Muscle of leg (tissue), 11 donors: ENCODE results near the gene CAPN12. TPM values are rescaled to one million over a fixed set of nuclear protein-coding genes. Genes with fewer than 3 reads are reported as not detected.
"Not testable (repeated sequence)": the region's sequence is repeated elsewhere in the genome, so short reads cannot be mapped to it uniquely, and the experiment has no call there.

Experiments used
- DNase-seq: peaks from one replicate; pipeline ENCODE4 v3.0.0; 2013
- H3K27ac ChIP-seq: one replicate; pipeline ENCODE4 v1.5.1; 2013; ENCODE audit warnings: mild to moderate bottlenecking, low read length, control low read depth
- H3K27me3 ChIP-seq: one replicate; pipeline ENCODE4 v1.6.1; 2013; ENCODE audit warnings: low read length; ENCODE audit not compliant: control insufficient read depth, insufficient read depth
- H3K36me3 ChIP-seq: one replicate; pipeline ENCODE4 v1.6.1; 2013; ENCODE audit warnings: low read length; ENCODE audit not compliant: control insufficient read depth, insufficient read depth
- H3K4me1 ChIP-seq: one replicate; pipeline ENCODE4 v1.6.1; 2013; ENCODE audit warnings: low read length; ENCODE audit not compliant: control insufficient read depth, insufficient read depth
- H3K4me3 ChIP-seq: one replicate; pipeline ENCODE4 v1.5.1; 2013; ENCODE audit warnings: low read length, control low read depth
- H3K9me3 ChIP-seq: replicated peaks from 2 replicates; pipeline ENCODE4 v1.6.1; 2013; ENCODE audit warnings: low read depth, low read length; ENCODE audit not compliant: control insufficient read depth
- WGBS: methylation state at CpG from one replicate; pipeline ENCODE4 v1.1.5; 2013; ENCODE audit warnings: missing lambda C conversion rate; ENCODE audit not compliant: insufficient coverage; 5-methylcytosine and 5-hydroxymethylcytosine counted together
- polyA plus RNA-seq, 8 donors: library from polyadenylated mRNA; unstranded; fragments of 120-200 nt; gene quantifications; one replicate each; pipeline versions ENCODE4 v1.2.1 to v1.2.3, GENCODE V29; 2013; ENCODE audit warnings: inconsistent platforms in 1 of 8, low replicate concordance in 1 of 8; ENCODE audit not compliant: insufficient read length in 8 of 8, insufficient read depth in 1 of 8
- total RNA-seq: library from RNA; stranded (reverse); fragments of 120-200 nt; gene quantifications from one replicate; pipeline ENCODE4 v1.2.4, GENCODE V29; 2013

The CAPN12 gene
- total and polyA plus RNA-seq, 9 donors = 0.23 to 2.1 (median 1.1) TPM

DNA sequence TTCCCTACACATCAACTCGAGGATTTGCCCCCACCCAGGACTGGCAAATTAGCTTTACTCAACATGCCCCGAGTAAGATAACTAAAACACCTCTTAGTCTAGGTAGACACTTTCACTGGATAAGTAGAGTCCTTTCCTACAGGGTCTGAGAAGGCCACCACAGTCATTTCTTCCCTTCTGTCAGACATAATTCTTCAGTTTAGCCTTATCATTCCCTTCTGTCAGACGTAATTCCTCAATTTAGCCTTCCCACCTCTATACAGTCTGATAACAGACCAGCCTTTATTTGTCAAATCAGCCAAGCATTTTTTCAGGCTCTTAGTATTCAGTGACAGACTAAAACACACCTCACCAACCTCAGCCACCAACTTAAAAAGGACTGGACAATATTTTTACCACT, 9.5 kb upstream of the CAPN12 start:
- H3K27ac ChIP-seq, H3K36me3 ChIP-seq, H3K4me1 ChIP-seq, H3K27me3 ChIP-seq, H3K9me3 ChIP-seq, H3K4me3 ChIP-seq, DNase-seq: not testable (repeated sequence)
- 68% methylated on average over 2 of the region's 3 CpGs for WGBS

GRCh38 chr19:38745316-38745715, 1.0 kb upstream of the CAPN12 start:
- WGBS = 73% methylated on average over 5 of the region's 7 CpGs
- Histone ChIP-seq H3K9me3 (no peaks in the 10 kb centered on the region), H3K4me3 (no peak overlapping the region)

DNA sequence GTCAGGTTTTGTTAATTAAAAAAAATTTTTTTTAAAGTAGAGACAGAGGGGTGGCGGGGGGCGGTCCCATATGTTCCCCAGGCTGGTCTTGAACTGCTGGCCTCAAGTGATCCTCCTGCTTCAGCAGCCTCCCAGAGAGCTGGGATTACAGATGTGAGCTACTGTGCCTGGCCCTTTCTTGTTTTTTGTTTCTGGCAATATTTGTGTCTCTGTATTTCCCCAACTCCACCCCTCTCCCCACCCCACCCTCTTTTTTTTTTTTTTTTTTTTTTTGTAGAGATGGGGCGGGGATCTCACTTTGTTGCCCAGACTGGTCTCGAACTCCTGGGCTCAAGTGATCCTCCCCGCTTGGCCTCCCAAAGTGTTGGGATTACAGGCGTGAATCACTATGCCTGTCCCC, 600 bp upstream of the CAPN12 start:
- no peak overlapping the region for H3K4me3 ChIP-seq
- no peak for DNase-seq
- H3K27me3 ChIP-seq = no peaks in the 10 kb centered on the region
- WGBS = 72% methylated on average over 4 of the region's 6 CpGs
- H3K9me3 ChIP-seq = no peaks in the 10 kb centered on the region
- no peaks in the 10 kb centered on the region for H3K4me1 ChIP-seq
- no peaks in the 10 kb centered on the region for H3K36me3 ChIP-seq
- no peak overlapping the region for H3K27ac ChIP-seq

More at GRCh38 chr19:38745316-38745715, 1.0 kb upstream of the CAPN12 start:
- Histone ChIP-seq H3K27me3 (no peaks in the 10 kb centered on the region), H3K36me3 (no peaks in the 10 kb centered on the region), H3K27ac (no peak overlapping the region), H3K4me1 (no peaks in the 10 kb centered on the region)
- DNase-seq = no peak

GRCh38 chr19:38743394-38744297, 628 bp downstream of the CAPN12 start:
- no peak overlapping the region for H3K27ac ChIP-seq
- WGBS = 39% methylated on average over 19 of the region's 20 CpGs
- no peak overlapping the region for H3K4me3 ChIP-seq
- DNase-seq = no peak
- H3K27me3 ChIP-seq = no peaks in the 10 kb centered on the region
- H3K9me3 ChIP-seq = no peaks in the 10 kb centered on the region
- H3K36me3 ChIP-seq = no peaks in the 10 kb centered on the region
- no peaks in the 10 kb centered on the region for H3K4me1 ChIP-seq

GRCh38 chr19:38742906-38743305, 1.4 kb downstream of the CAPN12 start:
- no peak for DNase-seq
- H3K4me3 ChIP-seq = no peak overlapping the region
- no peaks in the 10 kb centered on the region for H3K9me3 ChIP-seq
- no peaks in the 10 kb centered on the region for H3K4me1 ChIP-seq
- no peaks in the 10 kb centered on the region for H3K36me3 ChIP-seq
- WGBS = 71% methylated on average over 5 of the region's 6 CpGs
- no peaks in the 10 kb centered on the region for H3K27me3 ChIP-seq
- H3K27ac ChIP-seq = no peak overlapping the region

DNA sequence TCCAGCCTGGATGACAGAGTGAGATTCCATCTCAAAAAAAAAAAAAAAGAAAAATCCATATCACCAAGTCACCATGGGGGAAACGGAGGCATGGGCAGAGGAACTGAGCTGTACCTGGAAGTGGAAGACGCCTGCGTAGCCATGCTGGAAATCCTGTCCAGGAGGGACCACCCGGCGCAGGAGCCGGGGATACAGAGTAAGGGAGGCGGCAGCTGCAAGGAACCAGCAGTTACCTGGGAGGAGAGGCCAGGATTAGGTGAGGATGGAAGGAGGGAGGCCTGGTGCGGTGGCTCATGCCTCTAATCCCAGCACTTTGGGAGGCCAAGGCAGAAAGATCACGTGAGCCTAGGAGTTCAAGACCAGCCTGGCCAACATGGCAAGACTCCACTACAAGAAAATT, 2.0 kb downstream of the CAPN12 start:
- H3K4me1 ChIP-seq = no peaks in the 10 kb centered on the region
- DNase-seq = no peak
- H3K4me3 ChIP-seq = no peak overlapping the region
- no peak overlapping the region for H3K27ac ChIP-seq
- no peaks in the 10 kb centered on the region for H3K36me3 ChIP-seq
- H3K9me3 ChIP-seq = no peaks in the 10 kb centered on the region
- peaks cover 2% of the 10 kb centered on the region for H3K27me3 ChIP-seq
- 90% methylated on average over 6 of the region's 9 CpGs for WGBS

DNA sequence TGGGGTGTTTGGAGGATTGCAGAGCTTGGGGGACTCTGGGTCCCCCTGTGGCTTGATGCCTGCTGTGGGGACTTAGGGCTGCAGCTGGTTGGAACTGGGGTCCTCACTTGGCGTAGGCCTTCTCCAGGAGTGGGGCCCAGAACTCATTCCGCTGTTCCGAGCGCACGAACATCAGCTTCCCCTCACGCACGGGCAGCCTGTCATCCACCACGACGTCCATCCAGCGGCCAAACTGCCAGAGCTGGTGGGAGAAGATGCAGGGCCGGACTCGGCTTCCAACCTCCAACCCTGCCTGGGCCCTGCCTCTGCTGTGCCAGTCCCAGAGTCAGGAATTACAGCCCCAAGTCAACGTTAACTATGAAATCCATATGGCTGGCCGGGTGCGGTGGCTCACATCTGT, 2.6 kb downstream of the CAPN12 start:
- Histone ChIP-seq H3K4me1 (peaks cover under 1% of the 10 kb centered on the region), H3K9me3 (no peaks in the 10 kb centered on the region), H3K27ac (no peak overlapping the region), H3K27me3 (peaks cover 4% of the 10 kb centered on the region), H3K36me3 (no peaks in the 10 kb centered on the region), H3K4me3 (no peak overlapping the region)
- 89% methylated on average over 12 of the region's 15 CpGs for WGBS
- DNase-seq = no peak

GRCh38 chr19:38740932-38741331, 3.3 kb downstream of the CAPN12 start:
- Histone ChIP-seq H3K9me3 (no peaks in the 10 kb centered on the region), H3K36me3 (no peaks in the 10 kb centered on the region), H3K27me3 (peaks cover 8% of the 10 kb centered on the region), H3K4me1 (peaks cover 5% of the 10 kb centered on the region), H3K27ac (no peak overlapping the region), H3K4me3 (no peak overlapping the region)
- WGBS = 92% methylated on average over 2 of the region's 2 CpGs
- no peak for DNase-seq

DNA sequence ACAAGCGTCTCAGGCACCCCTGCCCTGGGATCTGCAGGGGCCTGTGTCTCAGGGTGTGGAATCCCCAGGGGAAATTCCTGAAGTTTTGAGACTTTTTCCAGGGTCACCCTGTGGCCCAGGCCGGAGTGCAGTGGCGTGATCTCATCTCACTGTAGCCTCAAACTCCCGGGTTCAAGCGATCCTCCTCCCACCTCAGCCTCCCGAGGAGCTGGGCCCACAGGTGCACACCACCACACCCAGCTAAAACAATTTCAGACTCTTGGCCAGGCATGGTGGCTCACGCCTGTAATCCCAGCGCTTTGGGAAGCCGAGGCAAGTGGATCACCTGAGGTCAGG, 4.0 kb downstream of the CAPN12 start:
- H3K36me3 ChIP-seq = no peaks in the 10 kb centered on the region
- no peak for DNase-seq
- H3K4me1 ChIP-seq = peaks cover 7% of the 10 kb centered on the region
- no peak overlapping the region for H3K27ac ChIP-seq
- peaks cover 8% of the 10 kb centered on the region for H3K27me3 ChIP-seq
- 83% methylated on average over 9 of the region's 9 CpGs for WGBS
- H3K9me3 ChIP-seq = no peaks in the 10 kb centered on the region
- H3K4me3 ChIP-seq = no peak overlapping the region

DNA sequence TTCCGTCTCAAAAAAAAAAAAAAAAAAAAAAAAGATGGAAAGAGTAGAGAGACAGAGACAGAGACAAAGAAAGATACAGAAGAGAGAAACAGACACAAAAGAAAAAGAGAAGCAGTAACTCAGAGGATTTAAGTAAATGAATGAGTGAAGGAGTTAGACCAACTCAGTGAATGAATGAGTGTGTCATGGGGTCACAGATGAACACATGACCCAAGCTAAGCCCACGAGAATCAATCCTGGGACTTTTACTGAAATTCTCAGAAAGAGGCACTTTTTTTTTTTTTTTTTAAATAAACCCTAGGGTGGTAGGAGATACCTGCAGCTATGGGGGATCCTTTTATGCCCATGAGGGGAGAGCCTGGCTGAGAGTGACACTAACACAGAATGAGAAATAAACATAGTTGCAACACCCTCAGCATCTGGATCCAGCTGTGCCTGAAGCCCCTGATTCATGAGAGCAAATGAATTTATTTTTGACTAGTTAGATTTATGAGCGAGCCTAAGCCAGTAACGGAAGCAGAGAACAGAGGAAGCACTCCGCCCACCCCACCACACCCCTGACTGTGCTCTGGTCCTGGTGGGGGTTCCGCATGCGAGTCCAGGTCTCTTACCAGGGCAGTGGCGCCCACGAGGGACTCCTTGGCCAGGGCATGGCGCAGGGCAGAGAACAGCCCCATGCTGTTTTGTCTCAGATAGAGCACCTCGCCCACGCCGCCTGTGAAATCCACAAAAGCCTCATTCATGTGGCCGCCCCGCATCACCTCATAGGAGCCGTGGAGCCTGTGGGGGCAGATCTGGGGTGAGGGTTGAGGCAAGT, 4.6 kb downstream of the CAPN12 start:
- H3K36me3 ChIP-seq = no peaks in the 10 kb centered on the region
- H3K4me3 ChIP-seq = no peak overlapping the region
- WGBS = 72% methylated on average over 4 of the region's 16 CpGs
- H3K27ac ChIP-seq = no peak overlapping the region
- H3K27me3 ChIP-seq = peaks cover 8% of the 10 kb centered on the region
- no peaks in the 10 kb centered on the region for H3K9me3 ChIP-seq
- peaks cover 13% of the 10 kb centered on the region for H3K4me1 ChIP-seq
- DNase-seq = no peak
